ENCODE results near the gene HLA-DQA1.
"Not testable (repeated sequence)": the region's sequence is repeated elsewhere in the genome, so short reads cannot be mapped to it uniquely, and the experiment has no call there.

Gene HLA-DQA1

DNA sequence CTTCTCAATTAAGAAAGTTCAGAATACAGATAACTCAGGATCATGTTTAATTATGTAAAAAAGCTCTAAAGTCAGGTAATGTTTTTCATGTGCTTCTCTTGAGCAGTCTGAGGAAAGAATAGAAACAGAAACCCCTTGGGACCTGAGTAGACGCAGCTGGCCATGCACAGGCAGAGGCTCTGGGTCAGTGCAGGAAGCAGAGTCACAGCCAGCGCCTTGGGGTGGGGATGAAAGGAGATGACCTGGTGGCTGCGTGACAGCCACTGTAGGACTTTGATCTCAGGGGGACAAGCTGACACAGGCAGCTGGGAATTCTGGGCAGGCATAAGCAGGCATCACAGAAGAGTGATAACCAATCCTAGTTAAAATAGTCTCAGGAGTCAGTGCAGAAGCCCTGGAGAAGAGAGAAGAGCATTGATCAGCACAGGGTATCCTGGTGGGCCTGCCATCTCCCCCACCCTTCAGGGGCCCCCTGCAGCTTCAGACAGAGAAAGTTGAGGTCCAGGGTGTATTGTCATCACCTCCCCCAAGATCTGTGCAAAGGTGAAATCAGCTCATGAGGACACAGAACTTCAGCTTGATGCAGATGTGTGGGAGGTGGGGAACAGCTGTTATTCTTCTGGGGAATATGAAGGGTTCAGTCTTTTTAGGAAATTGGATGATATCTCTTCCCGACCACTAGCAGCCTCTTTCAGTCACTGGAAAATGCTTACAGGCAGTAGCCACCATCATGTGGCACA lies 22.8 kb downstream of the HLA-DQA1 start:
- no peak for FAIRE-seq

DNA sequence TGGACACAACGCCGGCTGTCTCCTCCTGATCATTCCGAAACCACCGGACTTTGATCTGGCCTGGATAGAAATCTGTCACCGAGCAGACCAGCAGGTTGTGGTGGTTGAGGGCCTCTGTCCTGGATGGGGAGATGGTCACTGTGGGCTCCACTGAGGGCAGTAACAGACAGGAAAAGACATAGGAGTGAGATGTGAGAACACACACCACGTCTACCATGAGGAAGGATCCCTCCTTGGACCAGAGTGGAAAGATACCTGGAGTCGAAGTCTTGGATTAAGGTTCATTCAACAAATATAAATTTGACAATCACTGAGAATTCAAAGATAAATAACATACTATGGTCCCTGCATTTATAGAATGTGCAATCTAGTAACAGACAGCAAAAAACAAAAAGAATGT lies 24.9 kb downstream of the HLA-DQA1 start:
- FAIRE-seq = no peak

GRCh38 chr6:32662836-32663235 lies 25.6 kb downstream of the HLA-DQA1 start:
- FAIRE-seq = no peak

DNA sequence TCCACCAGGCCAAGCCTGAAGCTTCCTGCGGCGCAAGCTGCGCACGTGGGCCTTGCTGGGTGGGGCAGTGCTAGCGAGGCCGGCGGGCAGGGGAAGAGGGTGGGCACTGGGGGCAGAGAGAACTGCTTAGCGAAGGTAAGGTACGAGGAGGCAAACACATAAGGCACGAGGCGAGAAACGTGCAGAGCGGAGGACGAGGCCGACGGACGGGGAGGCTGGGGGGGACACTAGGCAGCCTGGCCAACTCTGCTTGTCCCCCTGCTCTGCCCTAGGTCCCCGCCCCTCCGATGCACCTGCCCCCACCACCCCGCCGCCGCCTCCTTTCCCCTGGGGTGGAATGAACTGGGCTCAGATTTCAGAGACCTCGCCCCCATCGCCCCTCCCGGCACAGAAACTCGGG lies 27.1 kb downstream of the HLA-DQA1 start:
- FAIRE-seq = no peak

DNA sequence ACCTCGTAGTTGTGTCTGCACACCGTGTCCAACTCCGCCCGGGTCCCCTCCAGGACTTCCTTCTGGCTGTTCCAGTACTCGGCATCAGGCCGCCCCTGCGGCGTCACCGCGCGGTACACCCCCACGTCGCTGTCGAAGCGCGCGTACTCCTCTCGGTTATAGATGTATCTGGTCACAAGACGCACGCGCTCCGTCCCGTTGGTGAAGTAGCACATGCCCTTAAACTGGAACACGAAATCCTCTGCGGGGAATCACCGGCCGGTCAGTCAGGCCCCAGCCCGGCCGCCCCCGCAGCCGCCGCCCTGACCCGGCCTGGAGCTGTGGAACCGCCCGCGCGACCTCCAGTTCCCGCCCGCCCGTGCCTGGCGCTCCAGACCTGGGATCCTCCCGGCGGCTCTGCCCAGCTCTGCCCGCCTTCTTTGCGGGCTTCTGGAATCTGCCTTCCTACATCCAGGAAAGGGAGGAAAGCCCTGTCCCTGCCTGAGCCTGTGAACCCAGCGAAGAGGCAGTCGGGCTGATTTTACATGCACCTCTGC lies 27.7 kb downstream of the HLA-DQA1 start:
- FAIRE-seq = no peak

DNA sequence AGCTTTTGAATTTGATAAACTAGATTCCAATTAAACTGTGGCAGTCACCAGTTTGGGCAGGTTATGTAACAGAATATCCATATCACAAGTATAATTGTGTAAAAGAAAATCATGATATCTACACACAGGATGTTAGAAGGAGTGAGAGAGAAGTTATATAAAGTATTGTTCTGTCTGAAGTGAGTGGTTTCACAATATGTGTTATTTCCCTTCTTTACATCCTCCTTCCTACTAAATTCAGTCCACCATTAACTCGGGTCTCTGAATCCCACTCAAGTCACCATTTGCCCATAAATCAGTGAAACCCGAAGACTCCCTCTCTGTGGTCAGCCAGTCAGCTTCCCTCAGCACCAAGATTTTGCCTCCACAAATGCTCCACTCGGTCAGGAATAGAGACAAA lies 28.5 kb downstream of the HLA-DQA1 start:
- no peak for FAIRE-seq

DNA sequence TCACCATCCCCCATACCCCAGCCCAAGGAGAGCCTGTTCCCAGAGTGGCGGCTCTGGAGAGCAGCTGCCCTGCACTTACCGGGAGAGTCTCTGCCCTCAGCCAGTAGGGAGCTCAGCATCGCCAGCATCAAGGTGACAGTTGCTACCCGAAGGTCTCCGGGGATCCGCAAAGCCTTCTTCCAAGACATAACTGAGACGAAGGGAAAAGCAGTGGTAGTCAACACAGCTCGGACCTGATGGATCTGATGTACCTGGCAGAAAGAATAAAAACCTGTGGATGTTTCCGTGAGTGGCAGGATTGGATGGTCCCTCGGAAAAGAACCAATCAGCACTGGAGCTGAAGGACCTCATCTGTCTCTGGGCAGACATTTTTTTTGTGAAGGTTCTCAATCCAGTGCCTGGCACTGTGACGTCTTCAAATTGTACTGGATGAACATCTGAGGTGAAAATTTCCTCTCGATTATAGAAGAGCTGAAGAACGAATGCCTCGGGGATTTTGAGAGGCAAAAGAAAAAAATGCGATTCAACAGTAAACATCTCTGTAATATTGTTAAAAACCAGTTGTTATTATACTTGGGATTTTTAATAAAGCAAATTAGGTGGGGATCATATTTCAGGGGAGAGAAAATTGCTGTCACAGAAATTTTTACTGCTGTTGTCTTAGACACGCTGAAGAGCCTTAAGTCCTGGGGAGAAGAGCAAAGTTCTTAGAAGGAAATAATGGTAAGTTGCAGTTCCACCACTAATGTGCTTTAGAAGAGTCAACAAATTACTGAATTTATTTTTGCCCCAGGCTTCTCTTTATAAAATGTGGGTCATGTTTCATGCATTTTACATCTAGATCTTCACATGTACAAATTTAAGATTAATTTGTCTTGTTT lies 29.5 kb downstream of the HLA-DQA1 start, which contains the start of gene HLA-DQB1:
Gene HLA-DQB1, minus strand, starts transcription at position 238 of the 881 bp plus-strand sequence. Its CDS starts 50 bp downstream, at position 188.
- no peak for FAIRE-seq

DNA sequence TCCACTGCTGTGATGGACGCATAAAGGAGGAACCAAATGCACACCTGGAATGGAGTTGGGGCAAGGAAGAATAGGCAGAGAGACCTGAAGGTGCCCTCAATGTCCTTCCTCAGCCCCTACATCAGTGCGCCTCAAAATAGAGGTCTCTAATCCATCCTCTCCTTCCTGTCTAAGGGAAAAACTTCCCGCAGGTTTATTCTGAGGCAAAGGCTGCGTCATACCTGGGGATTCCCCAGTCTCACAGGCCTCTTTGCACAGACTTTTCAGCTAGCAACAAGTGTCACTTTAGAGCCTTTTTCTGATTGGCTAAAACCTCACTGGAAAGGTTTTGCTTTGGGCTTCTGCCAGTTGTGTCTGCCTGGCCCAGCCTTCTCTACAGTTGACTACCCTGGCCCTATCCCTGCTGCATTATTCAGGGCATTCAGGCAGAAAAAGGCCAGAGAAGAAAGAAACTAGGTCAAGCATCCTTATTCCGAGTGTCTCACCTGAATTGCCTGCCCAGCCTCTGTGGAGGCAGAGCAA lies 31.1 kb downstream of the HLA-DQA1 start:
- no peak for FAIRE-seq

DNA sequence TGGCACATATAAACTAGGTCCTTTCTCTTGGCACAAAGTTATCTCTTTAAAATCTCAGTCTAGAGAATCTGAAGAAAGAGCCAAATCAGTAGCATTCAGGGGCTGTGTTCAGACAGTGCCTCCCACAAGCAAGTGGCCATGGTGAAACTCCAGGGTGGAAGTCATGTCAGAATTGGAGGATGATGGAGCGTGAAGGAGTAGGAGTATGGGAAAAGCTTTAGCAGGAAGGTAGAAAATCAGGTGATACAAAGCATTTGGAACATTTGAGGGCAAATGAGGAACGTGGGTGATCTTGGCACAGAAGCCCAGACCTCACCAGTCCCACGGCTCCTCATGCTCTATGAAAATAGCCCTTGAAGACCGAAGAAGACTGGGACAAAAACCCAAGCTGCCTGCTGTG lies 32.0 kb downstream of the HLA-DQA1 start:
- FAIRE-seq = no peak

- no peak for FAIRE-seq
Observed at GRCh38 chr6:32669893-32670292, 32.7 kb downstream of the HLA-DQA1 start.

DNA sequence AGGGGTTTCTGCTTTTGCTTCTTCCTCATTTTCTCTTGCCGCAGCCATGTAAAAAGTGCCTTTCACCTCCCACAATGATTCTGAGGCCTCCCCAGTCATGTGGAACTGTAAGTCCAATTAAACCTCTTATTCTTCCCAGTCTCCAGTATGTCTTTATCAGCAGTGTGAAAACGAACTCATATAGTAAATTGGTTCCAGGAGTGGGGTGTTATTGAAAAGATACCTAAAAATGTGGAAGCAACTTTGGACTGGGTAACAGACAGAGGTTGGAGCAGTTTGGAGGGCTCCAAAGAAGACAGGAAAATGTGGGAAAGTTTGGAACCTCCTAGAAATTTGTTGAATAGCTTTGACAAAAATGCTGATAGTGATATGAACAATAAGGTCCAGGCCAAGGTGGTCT lies 34.7 kb downstream of the HLA-DQA1 start:
- not testable (repeated sequence) for FAIRE-seq

GRCh38 chr6:32674123-32674522 lies 36.9 kb downstream of the HLA-DQA1 start:
- FAIRE-seq = not testable (repeated sequence)

DNA sequence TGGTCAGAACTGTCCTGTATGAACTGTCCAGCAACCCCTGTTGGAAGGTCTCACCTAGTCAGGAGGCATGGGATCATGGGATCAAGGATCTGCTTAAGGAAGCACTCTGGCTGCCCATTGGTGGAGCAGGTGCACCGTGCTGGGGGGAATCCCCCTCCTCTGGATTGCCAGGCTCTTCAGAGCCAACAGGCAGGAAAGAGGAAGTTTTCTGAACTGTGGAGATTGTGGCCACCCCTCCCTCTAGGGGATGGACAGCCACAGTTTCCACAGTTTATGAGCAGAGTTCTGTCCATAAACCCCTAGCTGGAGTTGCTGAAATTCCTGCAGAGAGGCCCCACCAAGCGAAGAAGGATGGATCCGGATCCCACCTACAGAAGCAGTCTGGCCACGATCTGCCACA lies 42.3 kb downstream of the HLA-DQA1 start:
- FAIRE-seq = no peak

GRCh38 chr6:32680055-32680454 lies 42.8 kb downstream of the HLA-DQA1 start:
- FAIRE-seq = no peak

GRCh38 chr6:32684246-32684645 lies 47.0 kb downstream of the HLA-DQA1 start:
- no peak for FAIRE-seq

DNA sequence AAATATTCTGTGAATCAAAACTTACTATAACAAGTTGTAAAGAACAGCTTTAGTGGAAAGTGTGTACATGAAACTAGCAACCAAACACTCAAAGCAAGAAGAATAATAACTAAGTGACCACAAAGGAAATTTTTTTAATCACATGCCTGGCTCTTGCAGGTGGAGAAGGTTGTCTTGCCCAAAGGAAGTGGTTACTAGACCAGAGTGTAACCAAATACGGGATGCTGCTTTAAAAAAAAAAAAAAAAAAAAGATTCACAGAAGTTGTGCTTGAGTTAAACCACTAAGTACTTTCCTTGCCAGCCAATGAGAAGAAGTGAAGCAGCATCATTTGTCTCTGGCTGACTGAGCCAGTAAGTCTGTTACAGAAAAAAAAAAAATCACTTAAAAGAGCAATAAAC lies 48.4 kb downstream of the HLA-DQA1 start:
- FAIRE-seq = no peak

DNA sequence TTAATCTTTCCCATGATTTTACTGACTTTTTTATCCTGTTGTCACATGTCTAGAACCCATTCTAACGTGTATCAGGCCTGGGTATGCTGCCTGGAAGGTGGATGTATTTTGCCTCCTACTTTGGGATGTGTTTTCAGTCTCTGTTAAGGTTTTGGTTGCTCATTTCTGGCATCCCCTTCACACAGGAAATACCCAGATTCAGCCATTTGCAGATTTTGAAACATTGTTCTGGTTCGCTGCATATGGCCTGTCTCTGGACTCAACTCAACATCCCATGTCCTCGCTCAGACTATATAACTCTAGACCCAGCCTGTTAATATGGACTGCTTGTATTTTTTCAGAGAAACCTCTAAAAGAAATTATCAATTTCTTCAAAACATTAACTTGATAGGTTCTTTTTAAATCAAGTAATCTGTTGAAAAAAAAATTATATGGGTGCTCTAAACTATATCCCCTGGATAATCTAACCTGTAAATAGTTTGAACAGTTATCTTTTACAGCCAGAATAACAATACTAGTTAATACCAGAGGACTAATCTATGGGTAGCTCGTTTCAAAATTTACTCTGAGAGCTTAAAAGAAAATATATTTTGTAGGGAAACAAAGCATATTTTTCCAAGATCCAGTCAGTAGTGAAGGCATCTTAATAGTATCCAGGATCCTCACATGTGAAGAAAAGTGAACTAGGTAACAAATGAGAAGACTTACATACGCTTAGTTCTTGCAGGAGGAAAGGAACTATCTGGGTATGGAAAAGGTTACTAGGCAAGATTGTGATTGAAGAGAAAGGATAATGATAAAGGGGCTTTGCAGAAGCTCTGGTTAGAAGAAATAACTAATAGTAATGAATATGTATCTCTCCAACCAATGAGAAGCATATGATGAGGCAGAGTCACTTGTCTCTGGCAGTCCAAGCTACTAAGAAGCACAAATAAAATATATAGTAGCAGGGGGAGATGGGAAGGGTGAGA lies 52.6 kb downstream of the HLA-DQA1 start:
- FAIRE-seq = no peak

GRCh38 chr6:32692019-32692418 lies 54.8 kb downstream of the HLA-DQA1 start:
- FAIRE-seq = no peak
